ENCODE data around the gene CAMK4.
A peak's percentile ranks its signal among the peaks of the same experiment; 100 is the strongest.

CAMK4 gene

GRCh38 chr5:111223787-111224560 is at the start of gene CAMK4:
Gene CAMK4, plus strand, starts transcription at chr5:111224384. Its CDS starts 100 bp downstream, at chr5:111224484.
- DNase-seq: peak; percentile 57

DNA sequence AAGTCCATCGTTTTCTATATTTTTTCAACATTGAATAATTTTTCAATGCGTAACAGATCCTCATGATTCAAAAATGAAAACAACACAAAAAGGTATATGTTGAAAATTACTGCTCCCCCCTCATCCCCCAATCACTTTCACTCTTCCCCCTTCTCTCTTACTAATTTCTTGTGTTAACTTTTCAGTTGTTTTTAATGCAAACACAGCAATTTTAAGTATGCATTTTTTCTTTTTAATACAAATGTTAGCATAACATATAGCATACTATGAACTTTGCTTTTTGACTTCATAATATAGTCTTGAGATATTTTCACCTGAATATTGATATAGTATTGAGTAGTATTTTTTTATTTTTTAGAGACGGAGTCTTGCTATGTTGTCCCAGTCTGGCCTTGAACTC is 41.1 kb upstream of the CAMK4 start:
- DNase-seq: no peak

- DNase-seq: no peak
Observed at GRCh38 chr5:111187079-111187478, 37.1 kb upstream of the CAMK4 start.

DNA sequence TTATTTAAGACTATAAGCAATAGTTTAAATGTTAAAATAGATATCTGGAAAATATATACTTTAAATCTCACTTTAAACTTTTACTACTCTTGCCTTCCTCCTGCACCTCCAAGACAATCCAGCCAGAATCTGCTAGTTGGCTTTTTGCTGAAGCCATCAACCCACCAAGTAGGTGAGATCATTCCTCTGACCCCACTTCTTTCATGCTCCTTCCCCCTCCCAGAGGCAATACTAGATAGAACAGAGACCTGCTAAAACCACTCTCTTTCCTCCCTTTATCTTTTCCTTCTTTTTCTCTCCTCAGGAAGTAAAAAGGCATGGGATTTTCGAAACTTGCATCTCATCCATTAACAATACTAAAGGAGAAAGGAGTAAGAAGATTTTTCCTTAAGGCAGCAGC is 30.1 kb upstream of the CAMK4 start:
- no peak for DNase-seq

DNA sequence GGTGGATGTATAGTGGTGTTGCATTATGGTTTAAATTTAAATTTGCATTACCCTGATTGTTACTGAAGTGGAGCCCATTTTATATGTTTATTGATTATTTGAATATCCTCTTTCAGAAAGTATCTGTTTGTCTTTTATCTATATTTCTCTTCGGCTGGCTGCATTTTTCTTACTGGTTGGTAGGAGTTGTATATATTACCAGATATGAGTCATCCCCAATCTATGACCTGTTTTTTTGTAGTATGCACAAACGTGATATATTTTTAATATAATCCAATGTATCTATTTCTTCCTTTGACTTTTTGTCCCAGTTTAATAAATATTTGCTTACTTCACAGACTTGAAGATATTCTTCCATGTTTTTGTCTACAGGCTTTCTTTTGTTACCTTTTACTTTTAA is 29.3 kb upstream of the CAMK4 start:
- DNase-seq: no peak

DNA sequence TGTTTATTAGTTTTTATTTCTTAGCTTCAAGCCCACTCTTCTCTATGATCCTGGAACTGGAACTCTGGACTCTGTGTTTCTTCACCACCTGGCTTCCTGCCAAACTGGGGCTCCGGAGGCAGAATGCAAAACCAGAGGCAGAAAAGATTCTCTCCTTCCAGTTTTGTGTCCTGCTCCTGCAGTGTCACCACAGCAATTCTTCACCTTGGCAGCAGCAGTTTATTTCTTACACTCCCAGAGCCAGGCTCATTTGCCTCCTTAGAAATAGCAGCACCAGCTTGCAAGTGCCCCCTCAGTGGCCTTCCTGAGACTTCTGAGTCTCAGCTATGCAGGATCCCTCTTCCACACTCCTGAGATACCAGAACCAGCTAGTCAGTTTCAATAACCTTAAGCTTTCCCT is 26.7 kb upstream of the CAMK4 start:
- DNase-seq: no peak

DNA sequence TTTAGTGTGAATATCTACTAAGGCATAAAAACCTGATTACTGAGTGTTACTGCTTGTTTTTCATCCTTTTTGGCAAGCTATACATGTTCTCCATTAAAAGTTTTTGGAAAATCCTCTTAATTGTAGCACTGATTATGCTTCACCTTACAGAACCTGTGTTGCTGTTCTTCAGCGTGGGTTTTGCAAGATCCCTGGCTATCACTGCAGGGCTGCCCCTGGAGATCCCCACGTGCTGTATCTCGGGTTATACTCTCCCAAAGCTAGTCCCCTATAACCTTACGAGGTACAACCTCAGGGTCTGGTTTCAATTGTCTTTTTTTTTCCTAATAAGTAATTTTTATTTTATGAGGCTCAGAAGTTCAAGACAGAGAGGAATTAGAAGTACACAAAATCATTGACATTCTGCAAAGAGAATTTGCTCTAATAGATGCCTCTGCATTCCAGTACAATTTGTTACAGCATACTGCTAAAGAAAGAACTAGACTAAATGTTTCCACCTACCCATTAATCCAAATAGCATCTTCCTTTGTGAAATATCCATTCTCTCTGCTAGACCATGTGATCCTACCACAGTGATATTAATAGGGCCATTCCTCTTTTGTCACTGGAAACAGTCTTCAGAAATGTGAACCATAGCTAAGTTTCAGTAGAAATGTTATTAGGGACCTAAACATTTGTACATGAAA is 25.8 kb upstream of the CAMK4 start:
- no peak for DNase-seq

DNA sequence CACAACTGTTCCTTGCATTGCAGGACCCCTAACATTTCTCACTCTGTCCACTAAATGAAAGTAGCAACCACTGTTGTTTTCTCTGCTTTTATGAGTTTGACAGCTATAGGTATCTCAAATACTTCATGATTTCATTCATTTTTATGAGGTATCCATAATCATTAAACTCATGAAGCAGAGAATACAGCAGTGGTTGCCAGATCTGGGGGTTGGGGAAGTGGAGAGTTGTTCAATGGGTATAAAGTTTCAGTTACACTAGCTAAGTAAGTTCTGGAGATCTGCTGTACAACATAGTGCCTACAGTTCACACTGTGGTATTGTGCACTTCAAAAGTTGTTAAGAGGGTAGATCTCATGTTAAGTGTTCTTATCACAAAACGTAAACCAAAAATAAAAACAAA is 23.4 kb upstream of the CAMK4 start:
- no peak for DNase-seq

- DNase-seq: no peak
Observed at GRCh38 chr5:111201705-111202104, 22.5 kb upstream of the CAMK4 start.

DNA sequence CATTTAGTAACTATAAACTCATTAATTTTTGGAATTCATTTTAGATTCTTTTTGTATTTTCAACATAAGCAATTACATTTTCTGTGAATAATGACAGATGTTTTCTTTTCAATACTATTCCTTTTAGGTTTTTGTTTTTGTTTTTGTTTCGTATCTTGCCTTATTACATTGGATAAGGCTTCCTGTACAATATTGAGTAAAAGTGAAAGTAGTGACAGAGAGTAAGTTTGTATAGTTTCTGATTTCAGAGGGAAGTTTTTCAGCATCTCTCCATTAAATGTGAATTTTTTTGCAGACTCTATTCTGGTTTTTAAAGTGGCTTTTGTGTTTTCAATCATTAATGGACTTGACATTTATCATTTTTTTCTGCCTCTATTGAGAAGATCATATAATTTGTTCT is 12.8 kb upstream of the CAMK4 start:
- DNase-seq: no peak

DNA sequence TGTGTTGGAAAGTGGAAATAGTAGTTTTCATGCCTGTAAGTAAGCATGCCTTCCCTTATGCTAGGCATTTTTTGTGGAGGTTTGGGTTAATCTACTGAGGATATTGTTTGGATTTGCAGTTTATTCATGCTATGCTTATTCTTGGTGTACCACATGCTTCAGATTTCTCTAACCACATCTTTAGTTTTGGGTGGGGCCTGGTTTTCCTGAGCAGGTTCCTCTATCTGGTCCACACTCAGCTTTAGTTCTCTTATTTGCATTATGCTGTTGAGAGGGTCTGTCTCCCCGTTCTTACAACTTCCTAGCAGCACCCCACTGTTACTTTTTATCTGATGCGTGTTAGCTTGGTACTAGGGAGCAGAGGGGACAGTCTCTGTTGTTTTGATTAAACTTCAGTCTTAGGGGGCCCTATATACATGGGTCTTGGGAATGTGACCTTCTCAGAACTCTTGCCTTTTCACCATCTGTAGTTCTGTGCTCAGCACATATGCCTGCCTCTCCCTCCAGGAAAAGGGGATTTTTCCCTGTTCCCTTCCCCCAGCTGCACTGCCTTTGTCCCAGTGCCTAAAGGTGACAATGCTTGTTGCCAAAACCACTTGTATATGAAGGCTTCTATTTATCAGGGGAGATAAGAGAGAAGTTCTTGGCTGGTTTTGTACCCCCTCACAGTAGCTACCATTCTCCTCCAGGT is 10.0 kb upstream of the CAMK4 start:
- no peak for DNase-seq

- DNase-seq: no peak
Observed at GRCh38 chr5:111215971-111216370, 8.2 kb upstream of the CAMK4 start.

DNA sequence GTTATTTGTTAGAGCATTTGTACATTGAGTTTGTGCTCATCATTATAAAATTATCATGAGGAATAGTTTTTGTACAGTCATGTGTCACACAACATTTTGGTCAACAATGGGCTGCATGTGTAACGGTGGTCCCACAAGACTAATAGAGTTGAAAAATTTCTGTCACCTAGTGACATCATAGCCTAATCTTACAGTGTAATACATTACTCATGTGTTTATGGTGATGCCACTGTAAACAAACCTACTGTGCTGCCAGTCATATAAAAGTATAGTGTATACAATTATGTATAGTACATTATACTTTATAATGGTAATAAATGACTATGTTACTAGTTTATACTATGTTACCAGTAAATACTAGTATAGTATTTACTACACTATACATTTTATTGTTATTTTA is 3.0 kb upstream of the CAMK4 start:
- no peak for DNase-seq

GRCh38 chr5:111223101-111223786 is 940 bp upstream of the CAMK4 start:
- DNase-seq: no peak

GRCh38 chr5:111224561-111225345 is 569 bp downstream of the CAMK4 start:
- DNase-seq: no peak

GRCh38 chr5:111225926-111226325 is 1.7 kb downstream of the CAMK4 start:
- no peak for DNase-seq

DNA sequence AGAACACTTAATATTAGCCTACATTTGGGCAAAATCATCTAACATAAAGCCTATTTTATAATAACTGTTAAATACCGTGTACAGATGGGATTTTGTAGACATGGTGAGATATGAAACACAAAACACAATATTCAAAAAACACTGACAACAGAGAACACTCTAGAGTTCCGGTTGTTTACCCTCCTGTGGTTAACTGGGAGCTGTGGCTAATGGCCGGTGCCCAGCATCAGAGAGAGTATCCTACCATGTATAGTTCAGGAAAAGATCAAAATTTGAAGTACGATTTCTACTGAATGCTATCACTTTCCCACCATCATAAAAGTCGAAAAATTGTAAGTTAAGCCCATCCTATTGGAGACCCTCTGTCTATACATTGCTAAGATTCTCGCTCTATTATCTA is 2.4 kb downstream of the CAMK4 start:
- DNase-seq: no peak

DNA sequence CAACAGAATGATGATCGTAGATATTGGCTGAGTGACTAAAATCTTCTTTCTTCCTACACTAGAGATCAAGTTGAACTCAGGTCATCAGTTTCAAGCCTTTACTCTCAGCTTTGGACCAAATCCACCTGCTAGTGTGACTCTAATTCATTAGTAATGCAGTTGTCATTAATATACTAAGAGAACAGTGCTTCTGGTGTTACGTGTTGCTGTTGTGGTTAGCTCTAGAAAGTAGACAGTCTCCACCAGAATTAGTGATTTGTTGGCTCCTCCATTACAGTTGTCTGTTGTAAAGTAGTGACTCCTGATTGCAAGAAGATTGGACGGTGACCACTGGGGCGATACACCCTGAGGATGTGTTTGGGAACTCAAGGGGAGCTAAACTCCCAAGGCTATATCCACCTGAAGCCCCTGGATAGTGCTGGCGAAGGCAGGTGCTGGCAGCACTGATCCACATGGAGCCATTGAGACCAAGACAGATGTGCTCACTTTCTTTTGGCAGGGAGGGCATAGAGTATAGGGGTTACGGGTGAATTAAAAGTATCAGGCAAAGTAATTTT is 3.1 kb downstream of the CAMK4 start:
- no peak for DNase-seq

- DNase-seq: peak; percentile 88
Observed at GRCh38 chr5:111227801-111228200, 3.6 kb downstream of the CAMK4 start.

- DNase-seq: peak; percentile 83
Observed at GRCh38 chr5:111228520-111229220, 4.5 kb downstream of the CAMK4 start.

DNA sequence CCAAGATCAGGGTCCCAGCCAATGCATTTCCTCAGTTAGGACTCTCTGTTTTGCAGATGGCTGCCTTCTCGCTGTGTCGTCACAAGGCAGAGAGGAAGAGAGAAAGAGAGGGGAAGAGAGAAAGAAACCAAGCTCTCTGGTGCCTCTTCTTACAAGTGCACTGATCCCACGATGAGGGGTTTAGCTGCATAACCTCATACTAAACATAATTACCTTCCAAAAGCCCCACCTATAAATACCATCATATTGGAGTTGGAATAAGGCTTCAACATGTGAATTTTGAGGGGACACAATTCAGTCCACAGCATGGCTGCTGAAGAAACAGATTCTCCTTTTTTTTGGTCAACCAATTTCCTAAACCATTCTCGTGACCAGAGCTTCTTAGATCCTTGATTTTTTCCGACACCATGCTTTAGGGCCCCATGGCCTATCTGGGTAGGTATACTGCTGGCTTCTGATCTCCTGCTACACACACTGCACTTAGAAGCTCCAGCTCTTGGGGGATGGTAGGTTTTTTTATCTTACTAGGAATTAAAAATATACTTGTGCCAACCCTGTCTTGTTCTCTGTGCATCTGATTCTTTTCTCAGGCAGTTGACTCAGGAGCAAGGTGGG is 5.1 kb downstream of the CAMK4 start:
- DNase-seq: no peak
